Measurements from ENCODE around the gene CDKN1C.
A peak's percentile ranks its signal among the peaks of the same experiment; 100 is the strongest.

CDKN1C gene

DNA sequence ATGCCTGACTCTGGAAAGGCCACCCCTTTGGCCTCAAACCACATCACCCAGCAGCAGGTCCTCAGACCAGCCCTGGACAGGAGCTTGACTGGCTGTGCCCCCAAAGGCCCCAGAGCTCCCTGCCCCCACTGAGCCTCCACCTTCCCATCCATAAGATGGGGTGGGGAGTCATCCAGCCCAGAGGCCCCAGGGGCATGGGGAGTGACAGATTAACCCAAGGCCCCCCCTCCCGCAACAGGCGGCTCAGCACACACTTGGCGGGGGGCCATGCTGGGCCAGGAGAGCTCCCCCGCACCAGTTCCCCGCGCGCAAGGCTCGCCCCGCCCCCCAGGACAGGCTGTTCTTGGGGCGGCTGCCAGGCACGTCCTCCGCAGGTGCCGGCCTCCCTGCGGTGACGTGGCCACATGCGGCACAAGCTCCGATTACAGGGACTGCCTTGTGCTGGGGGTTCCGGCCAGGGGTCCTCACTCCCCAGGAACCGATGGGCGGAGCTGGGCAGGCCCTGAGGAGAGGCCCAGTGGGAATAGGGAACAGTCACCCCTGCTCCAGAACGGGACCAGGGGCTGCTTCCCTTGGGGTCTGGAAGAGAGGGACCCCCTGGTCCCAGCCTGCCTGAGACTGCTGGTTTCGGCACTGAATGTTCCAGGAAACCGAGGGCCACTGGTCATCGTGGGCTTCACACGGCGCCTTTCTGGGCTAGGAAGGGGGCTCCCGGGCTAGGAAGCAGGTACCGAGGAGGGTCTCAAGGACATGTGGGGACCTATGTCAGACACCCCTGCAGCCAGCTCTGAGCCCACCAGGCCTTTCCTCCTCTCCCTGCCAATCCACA lies 5.1 kb upstream of the CDKN1C start:
- no peak for TF ChIP-seq CTCF (IDR thresholded peaks at IDR 0.05; ENCODE audit: extremely low read depth, missing control alignments)
- DNase-seq (ENCODE audit: low spot score) = no peak

DNA sequence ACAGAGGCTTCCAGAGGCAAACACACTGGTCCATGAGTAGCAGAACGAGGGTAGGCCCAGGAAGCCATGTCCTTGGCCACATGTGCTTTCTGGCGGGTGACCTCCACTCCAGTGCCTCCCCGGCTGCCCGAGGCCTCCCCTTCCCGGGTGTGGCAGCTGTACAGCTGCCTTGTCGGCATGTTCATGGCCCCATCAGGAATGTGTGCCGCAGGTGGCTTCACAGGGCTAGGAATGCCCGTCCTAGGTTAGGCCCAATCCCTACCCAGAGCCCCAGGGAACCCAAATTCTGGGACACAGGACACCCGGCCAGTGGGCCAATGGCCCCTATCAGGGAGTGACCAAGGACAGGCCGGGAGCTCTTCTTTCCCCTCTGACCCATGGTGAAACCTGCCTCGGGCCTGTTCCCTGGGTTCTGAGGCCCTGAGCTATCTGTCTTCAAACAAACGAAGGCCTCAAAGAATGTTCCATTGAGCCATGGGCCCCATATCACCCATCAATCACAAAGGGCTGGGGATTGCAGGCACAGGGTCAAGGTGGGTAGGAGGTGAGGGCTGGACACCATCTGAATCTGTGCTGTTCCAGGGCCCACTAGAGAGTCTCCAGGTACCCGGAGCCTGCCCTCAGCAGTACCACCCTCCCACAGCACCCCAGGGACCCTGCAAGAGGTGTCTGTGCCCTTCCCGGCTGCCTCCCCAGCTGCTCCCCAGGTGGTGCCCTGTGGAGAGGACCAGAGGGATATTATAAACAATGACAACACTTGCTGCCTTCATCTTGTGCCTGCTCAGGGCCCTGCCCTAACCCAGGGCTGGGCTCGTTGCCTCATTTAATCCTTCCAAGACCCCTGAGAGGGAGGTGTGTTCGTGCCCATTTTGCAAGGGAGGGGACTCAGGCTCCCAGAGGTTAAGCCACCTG lies 4.0 kb upstream of the CDKN1C start:
- no peak for TF ChIP-seq CTCF (IDR thresholded peaks at IDR 0.05; ENCODE audit: extremely low read depth, missing control alignments)
- no peak for DNase-seq (ENCODE audit: low spot score)

GRCh38 chr11:2888266-2888968 lies 2.8 kb upstream of the CDKN1C start:
- TF ChIP-seq CTCF (IDR thresholded peaks at IDR 0.05; ENCODE audit: extremely low read depth, missing control alignments) = peak; percentile 99
- peak; percentile 88 for DNase-seq (ENCODE audit: low spot score)

GRCh38 chr11:2887515-2888195 lies 2.1 kb upstream of the CDKN1C start:
- no peak for DNase-seq (ENCODE audit: low spot score)
- no peak for TF ChIP-seq CTCF (IDR thresholded peaks at IDR 0.05; ENCODE audit: extremely low read depth, missing control alignments)

DNA sequence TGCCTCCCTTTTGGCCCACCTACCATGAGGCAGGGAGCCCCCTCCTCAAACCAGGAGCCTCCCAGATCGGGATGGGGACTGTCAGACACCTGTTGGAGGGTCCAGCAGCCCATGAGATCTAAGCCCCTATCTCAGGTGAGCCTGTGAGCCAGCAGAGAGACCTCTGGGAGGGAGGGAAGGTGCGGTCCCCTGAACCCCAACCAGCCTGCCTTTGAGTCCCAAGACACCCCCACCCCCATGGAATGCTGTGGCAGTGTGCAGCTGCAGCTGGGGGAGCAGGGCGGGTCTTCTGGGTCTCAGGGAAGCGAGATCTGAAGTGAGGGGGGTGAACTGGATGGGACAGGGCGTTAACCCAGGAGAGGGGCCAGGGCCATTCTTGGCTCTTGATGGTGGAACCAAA lies 1.4 kb upstream of the CDKN1C start:
- no peak for TF ChIP-seq CTCF (IDR thresholded peaks at IDR 0.05; ENCODE audit: extremely low read depth, missing control alignments)
- no peak for DNase-seq (ENCODE audit: low spot score)

- DNase-seq (ENCODE audit: low spot score) = no peak
- no peak for TF ChIP-seq CTCF (IDR thresholded peaks at IDR 0.05; ENCODE audit: extremely low read depth, missing control alignments)
Observed at GRCh38 chr11:2886191-2886894, 768 bp upstream of the CDKN1C start.
